ENCODE measurements around the gene PHLPP1. TPM values are rescaled to one million over a fixed set of nuclear protein-coding genes. Genes with fewer than 3 reads are reported as not detected.

PHLPP1 gene
- total RNA-seq, 1 donor from 2014 or later: 29.6 TPM

DNA sequence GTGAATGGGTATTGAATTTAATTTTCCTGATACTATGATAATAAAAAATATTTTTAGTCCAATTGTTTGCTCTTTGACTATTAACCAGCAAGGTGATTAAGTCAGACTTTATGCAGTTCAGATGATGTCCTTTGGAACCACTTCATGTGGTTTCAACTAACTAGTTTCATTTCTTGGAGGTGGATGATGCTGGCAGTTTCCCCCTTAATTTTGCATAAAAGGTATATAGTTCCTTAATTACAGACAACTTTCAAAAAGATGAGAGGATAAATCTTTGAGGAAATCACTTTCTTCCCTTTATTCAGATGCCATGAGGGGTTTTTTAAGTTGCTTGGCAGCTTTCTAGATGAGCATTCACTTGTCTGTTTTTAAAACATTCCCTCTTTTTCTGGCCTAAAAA lies 223.1 kb downstream of the PHLPP1 start:
- Mint-ChIP-seq H3K27me3 (ENCODE audit: low read depth) (no peaks in the 10 kb centered on the region), H3K4me1 (peaks cover 10% of the 10 kb centered on the region), H3K9me3 (peaks cover 8% of the 10 kb centered on the region), H3K27ac (ENCODE audit: unreplicated experiment) (no peak overlapping the region), H3K4me3 (no peak overlapping the region), H3K36me3 (ENCODE audit: low read depth) (peaks cover 22% of the 10 kb centered on the region)
- DNase-seq (ENCODE audit: low read depth, low spot score): no peak
- no peak for TF ChIP-seq CTCF (conservative IDR thresholded peaks at IDR 0.05)

- Mint-ChIP-seq H3K27ac (ENCODE audit: unreplicated experiment) (no peak overlapping the region), H3K27me3 (ENCODE audit: low read depth) (no peaks in the 10 kb centered on the region), H3K9me3 (no peaks in the 10 kb centered on the region), H3K36me3 (ENCODE audit: low read depth) (peaks cover 14% of the 10 kb centered on the region), H3K4me3 (no peak overlapping the region), H3K4me1 (peaks cover 10% of the 10 kb centered on the region)
- DNase-seq (ENCODE audit: low read depth, low spot score): no peak
- TF ChIP-seq CTCF (conservative IDR thresholded peaks at IDR 0.05): no peak
Measured at GRCh38 chr18:62939433-62939832, 224.1 kb downstream of the PHLPP1 start.

GRCh38 chr18:62939926-62940325 lies 224.6 kb downstream of the PHLPP1 start:
- TF ChIP-seq CTCF (conservative IDR thresholded peaks at IDR 0.05): no peak

GRCh38 chr18:62942578-62942977 lies 227.2 kb downstream of the PHLPP1 start:
- no peak for DNase-seq (ENCODE audit: low read depth, low spot score)
- H3K9me3 Mint-ChIP-seq: no peaks in the 10 kb centered on the region
- no peak for TF ChIP-seq CTCF (conservative IDR thresholded peaks at IDR 0.05)
- no peaks in the 10 kb centered on the region for H3K27me3 Mint-ChIP-seq (ENCODE audit: low read depth)
- no peak overlapping the region for H3K27ac Mint-ChIP-seq (ENCODE audit: unreplicated experiment)
- H3K4me1 Mint-ChIP-seq: peaks cover 13% of the 10 kb centered on the region
- H3K4me3 Mint-ChIP-seq: no peak overlapping the region
- peaks cover 23% of the 10 kb centered on the region for H3K36me3 Mint-ChIP-seq (ENCODE audit: low read depth)

More at GRCh38 chr18:62939926-62940325, 224.6 kb downstream of the PHLPP1 start:
- Mint-ChIP-seq H3K9me3 (no peaks in the 10 kb centered on the region), H3K4me3 (no peak overlapping the region), H3K27me3 (ENCODE audit: low read depth) (no peaks in the 10 kb centered on the region), H3K36me3 (ENCODE audit: low read depth) (peaks cover 14% of the 10 kb centered on the region), H3K4me1 (peaks cover 13% of the 10 kb centered on the region), H3K27ac (ENCODE audit: unreplicated experiment) (no peak overlapping the region)
- no peak for DNase-seq (ENCODE audit: low read depth, low spot score)

- H3K4me3 Mint-ChIP-seq: no peak overlapping the region
- H3K27ac Mint-ChIP-seq (ENCODE audit: unreplicated experiment): no peak overlapping the region
Measured at GRCh38 chr18:62944454-62944853, 229.1 kb downstream of the PHLPP1 start.

More at GRCh38 chr18:62944454-62944853, 229.1 kb downstream of the PHLPP1 start:
- H3K4me1 Mint-ChIP-seq: peaks cover 13% of the 10 kb centered on the region
- no peaks in the 10 kb centered on the region for H3K9me3 Mint-ChIP-seq
- H3K27me3 Mint-ChIP-seq (ENCODE audit: low read depth): no peaks in the 10 kb centered on the region
- H3K36me3 Mint-ChIP-seq (ENCODE audit: low read depth): peaks cover 26% of the 10 kb centered on the region
- DNase-seq (ENCODE audit: low read depth, low spot score): no peak
- no peak for TF ChIP-seq CTCF (conservative IDR thresholded peaks at IDR 0.05)
